NB4 (cell line): ENCODE data around the gene LAMTOR5.
"Not testable (repeated sequence)": the region's sequence is repeated elsewhere in the genome, so short reads cannot be mapped to it uniquely, and the experiment has no call there.

Experiments
- DNase-seq: peaks from one replicate; pipeline ENCODE4 v3.0.0; 2010; ENCODE audit warnings: low read depth
- H3K4me3 ChIP-seq: one replicate; pipeline ENCODE4 v1.5.1; 2011; ENCODE audit warnings: mild to moderate bottlenecking, low read depth, low read length, moderate library complexity
- CTCF ChIP-seq: IDR thresholded peaks from one replicate; pipeline ENCODE4 v1.5.1; 2012; ENCODE audit warnings: low read depth, low read length
- MAX ChIP-seq: IDR thresholded peaks from 2 replicates; pipeline ENCODE4 v1.6.1; 2011; ENCODE audit warnings: low read depth, low read length
- MYC ChIP-seq: IDR thresholded peaks from 2 replicates; pipeline ENCODE4 v1.6.1; 2011; ENCODE audit warnings: low read depth, low read length
- POLR2A ChIP-seq: IDR thresholded peaks from 2 replicates; pipeline ENCODE4 v1.6.1; 2011; ENCODE audit warnings: mild to moderate bottlenecking; ENCODE audit not compliant: insufficient read length; ENCODE audit errors: extremely low read depth

Gene LAMTOR5

GRCh38 chr1:110440877-110441276 lies 33.4 kb upstream of the LAMTOR5 start:
- no peak overlapping the region for H3K4me3 ChIP-seq
- TF ChIP-seq CTCF: no peak
- no peak for TF ChIP-seq MAX
- TF ChIP-seq POLR2A: no peak
- no peak for DNase-seq

- H3K4me3 ChIP-seq: not testable (repeated sequence)
Measured at GRCh38 chr1:110439873-110440272, 32.4 kb upstream of the LAMTOR5 start.

GRCh38 chr1:110438893-110439292 lies 31.4 kb upstream of the LAMTOR5 start:
- TF ChIP-seq MYC (no peak), MAX (no peak), CTCF (no peak), POLR2A (no peak)
- no peak for DNase-seq
- no peak overlapping the region for H3K4me3 ChIP-seq

More at GRCh38 chr1:110439873-110440272, 32.4 kb upstream of the LAMTOR5 start:
- DNase-seq: not testable (repeated sequence)

- not testable (repeated sequence) for DNase-seq, H3K4me3 ChIP-seq
Measured at GRCh38 chr1:110437645-110438299, 30.3 kb upstream of the LAMTOR5 start.

GRCh38 chr1:110436635-110437034 lies 29.1 kb upstream of the LAMTOR5 start:
- no peak overlapping the region for H3K4me3 ChIP-seq
- TF ChIP-seq POLR2A (no peak), CTCF (no peak), MAX (no peak), MYC (no peak)
- no peak for DNase-seq

GRCh38 chr1:110434946-110435345 lies 27.5 kb upstream of the LAMTOR5 start:
- no peak for DNase-seq
- no peak overlapping the region for H3K4me3 ChIP-seq
- TF ChIP-seq MYC (no peak), POLR2A (no peak), CTCF (no peak), MAX (no peak)

- peak; percentile 86 for DNase-seq
- peak; percentile 63; the same call in 1 of the 2 replicates for TF ChIP-seq MAX
- peak; percentile 46 for TF ChIP-seq CTCF
- TF ChIP-seq POLR2A: no peak
- peak; percentile 82 for TF ChIP-seq MYC
- no peak overlapping the region for H3K4me3 ChIP-seq
Measured at GRCh38 chr1:110433803-110434202, 26.3 kb upstream of the LAMTOR5 start.
